ENCODE measurements around the gene CAMK1D. TPM values are rescaled to one million over a fixed set of nuclear protein-coding genes. Genes with fewer than 3 reads are reported as not detected.

CAMK1D gene
- total RNA-seq, 1 experiment from 2014 or later: 6.0 TPM

DNA sequence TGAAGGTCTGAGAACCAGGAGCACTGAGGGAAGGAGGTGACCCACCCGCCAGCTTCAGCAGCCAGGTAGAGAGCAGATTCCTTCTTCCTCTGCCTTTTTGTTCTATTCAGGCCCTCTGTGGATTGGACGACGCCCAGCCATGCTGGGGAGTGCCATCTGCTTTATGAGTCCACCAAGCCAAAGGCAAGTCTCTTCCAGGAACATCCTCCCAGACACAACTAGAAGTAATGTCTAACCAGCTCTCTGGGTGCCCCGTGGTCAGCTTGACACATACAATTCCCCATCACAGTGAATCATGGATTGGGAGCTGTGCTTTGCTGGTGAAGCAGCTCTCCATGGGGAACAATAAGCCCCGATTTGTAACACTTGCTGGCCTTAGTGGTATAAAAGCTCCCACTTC, 526.9 kb downstream of the CAMK1D start:
- Histone ChIP-seq H3K4me2 (no peak overlapping the region), H3K4me3 (no peak overlapping the region), H2AFZ (no peak overlapping the region), H3K9me2 (ENCODE audit: insufficient read depth) (no peaks in the 10 kb centered on the region), H3K36me3 (ENCODE audit: low read depth) (no peaks in the 10 kb centered on the region), H3K27ac (no peak overlapping the region), H3K27me3 (ENCODE audit: insufficient read depth, low read depth) (peaks cover 46% of the 10 kb centered on the region), H3F3A (ENCODE audit: insufficient read depth, low read depth) (no peaks in the 10 kb centered on the region), H3K79me2 (ENCODE audit: low read depth) (no peaks in the 10 kb centered on the region), H4K20me1 (ENCODE audit: insufficient read depth) (no peaks in the 10 kb centered on the region), H3K4me1 (replicated peaks; ENCODE audit: insufficient read depth) (no peaks in the 10 kb centered on the region), H3K9me3 (ENCODE audit: insufficient read depth, low read depth) (no peaks in the 10 kb centered on the region)
- ChIA-PET POLR2A (ENCODE audit: unreplicated experiment) (no interaction called here), CTCF (no interaction called here)
- no TSS peak for BruUV-seq (replicated peaks)
- TF ChIP-seq EZH2 (IDR thresholded peaks at IDR 0.05; ENCODE audit: low read depth): no peak
- TF ChIP-seq, protein P1, sequence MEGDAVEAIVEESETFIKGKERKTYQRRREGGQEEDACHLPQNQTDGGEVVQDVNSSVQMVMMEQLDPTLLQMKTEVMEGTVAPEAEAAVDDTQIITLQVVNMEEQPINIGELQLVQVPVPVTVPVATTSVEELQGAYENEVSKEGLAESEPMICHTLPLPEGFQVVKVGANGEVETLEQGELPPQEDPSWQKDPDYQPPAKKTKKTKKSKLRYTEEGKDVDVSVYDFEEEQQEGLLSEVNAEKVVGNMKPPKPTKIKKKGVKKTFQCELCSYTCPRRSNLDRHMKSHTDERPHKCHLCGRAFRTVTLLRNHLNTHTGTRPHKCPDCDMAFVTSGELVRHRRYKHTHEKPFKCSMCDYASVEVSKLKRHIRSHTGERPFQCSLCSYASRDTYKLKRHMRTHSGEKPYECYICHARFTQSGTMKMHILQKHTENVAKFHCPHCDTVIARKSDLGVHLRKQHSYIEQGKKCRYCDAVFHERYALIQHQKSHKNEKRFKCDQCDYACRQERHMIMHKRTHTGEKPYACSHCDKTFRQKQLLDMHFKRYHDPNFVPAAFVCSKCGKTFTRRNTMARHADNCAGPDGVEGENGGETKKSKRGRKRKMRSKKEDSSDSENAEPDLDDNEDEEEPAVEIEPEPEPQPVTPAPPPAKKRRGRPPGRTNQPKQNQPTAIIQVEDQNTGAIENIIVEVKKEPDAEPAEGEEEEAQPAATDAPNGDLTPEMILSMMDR (conservative IDR thresholded peaks at IDR 0.05): no peak
- intact Hi-C loops (cut with micrococcal nuclease; ENCODE audit: unreplicated experiment): no loop called here
- DNase-seq: no peak

- H3K4me2 ChIP-seq: no peak overlapping the region
- peaks cover 37% of the 10 kb centered on the region; the same call in 1 of the 2 replicates for H3K27me3 ChIP-seq (ENCODE audit: insufficient read depth, low read depth)
- H3K36me3 ChIP-seq (ENCODE audit: low read depth): no peaks in the 10 kb centered on the region
- ChIA-PET CTCF (no interaction called here), POLR2A (ENCODE audit: unreplicated experiment) (no interaction called here)
- H3F3A ChIP-seq (ENCODE audit: insufficient read depth, low read depth): no peaks in the 10 kb centered on the region
- H3K9me2 ChIP-seq (ENCODE audit: insufficient read depth): no peaks in the 10 kb centered on the region
- H3K27ac ChIP-seq: no peak overlapping the region
- BruUV-seq (replicated peaks): no TSS peak
- intact Hi-C loops (cut with micrococcal nuclease; ENCODE audit: unreplicated experiment): no loop called here
- TF ChIP-seq, protein P1 (conservative IDR thresholded peaks at IDR 0.05): no peak
- no peak for TF ChIP-seq EZH2 (IDR thresholded peaks at IDR 0.05; ENCODE audit: low read depth)
- H3K4me3 ChIP-seq: no peak overlapping the region
- DNase-seq: no peak
- no peaks in the 10 kb centered on the region for H3K79me2 ChIP-seq (ENCODE audit: low read depth)
- no peaks in the 10 kb centered on the region for H3K9me3 ChIP-seq (ENCODE audit: insufficient read depth, low read depth)
- no peaks in the 10 kb centered on the region for H3K4me1 ChIP-seq (replicated peaks; ENCODE audit: insufficient read depth)
- H2AFZ ChIP-seq: no peak overlapping the region
- no peaks in the 10 kb centered on the region for H4K20me1 ChIP-seq (ENCODE audit: insufficient read depth)
Measured at GRCh38 chr10:12877150-12877549, 527.8 kb downstream of the CAMK1D start.

GRCh38 chr10:12880423-12880822, 531.1 kb downstream of the CAMK1D start:
- no peaks in the 10 kb centered on the region for H3F3A ChIP-seq (ENCODE audit: insufficient read depth, low read depth)
- no peaks in the 10 kb centered on the region for H3K36me3 ChIP-seq (ENCODE audit: low read depth)
- ChIA-PET CTCF (no interaction called here), POLR2A (ENCODE audit: unreplicated experiment) (no interaction called here)
- no peaks in the 10 kb centered on the region for H3K9me2 ChIP-seq (ENCODE audit: insufficient read depth)
- no peak for TF ChIP-seq EZH2 (IDR thresholded peaks at IDR 0.05; ENCODE audit: low read depth)
- TF ChIP-seq, protein P1 (conservative IDR thresholded peaks at IDR 0.05): no peak
- H3K27me3 ChIP-seq (ENCODE audit: insufficient read depth, low read depth): 0 out of 2 replicates have a peak, but pooled peaks cover 19% of the 10 kb centered on the region
- BruUV-seq (replicated peaks): no TSS peak
- H3K4me1 ChIP-seq (replicated peaks; ENCODE audit: insufficient read depth): no peaks in the 10 kb centered on the region
- DNase-seq: no peak
- H3K4me3 ChIP-seq: no peak overlapping the region
- no peak overlapping the region for H3K27ac ChIP-seq
- no peaks in the 10 kb centered on the region for H3K79me2 ChIP-seq (ENCODE audit: low read depth)
- no peaks in the 10 kb centered on the region for H4K20me1 ChIP-seq (ENCODE audit: insufficient read depth)
- H3K4me2 ChIP-seq: no peak overlapping the region
- intact Hi-C loops (cut with micrococcal nuclease; ENCODE audit: unreplicated experiment): no loop called here
- H2AFZ ChIP-seq: no peak overlapping the region
- no peaks in the 10 kb centered on the region for H3K9me3 ChIP-seq (ENCODE audit: insufficient read depth, low read depth)

Measured in PC-9 (cell line).